CD4-positive, alpha-beta T cell treated with Interleukin-1 beta for 1 hour (primary cell): ENCODE results near the gene EYA2.
"Not testable (repeated sequence)": the region's sequence is repeated elsewhere in the genome, so short reads cannot be mapped to it uniquely, and the experiment has no call there.

ENCODE experiments used
- DNase-seq, 2 donors: peaks; one replicate each; pipeline ENCODE4 v3.0.0-alpha.2; 2020 to 2022

Gene EYA2, protein sequence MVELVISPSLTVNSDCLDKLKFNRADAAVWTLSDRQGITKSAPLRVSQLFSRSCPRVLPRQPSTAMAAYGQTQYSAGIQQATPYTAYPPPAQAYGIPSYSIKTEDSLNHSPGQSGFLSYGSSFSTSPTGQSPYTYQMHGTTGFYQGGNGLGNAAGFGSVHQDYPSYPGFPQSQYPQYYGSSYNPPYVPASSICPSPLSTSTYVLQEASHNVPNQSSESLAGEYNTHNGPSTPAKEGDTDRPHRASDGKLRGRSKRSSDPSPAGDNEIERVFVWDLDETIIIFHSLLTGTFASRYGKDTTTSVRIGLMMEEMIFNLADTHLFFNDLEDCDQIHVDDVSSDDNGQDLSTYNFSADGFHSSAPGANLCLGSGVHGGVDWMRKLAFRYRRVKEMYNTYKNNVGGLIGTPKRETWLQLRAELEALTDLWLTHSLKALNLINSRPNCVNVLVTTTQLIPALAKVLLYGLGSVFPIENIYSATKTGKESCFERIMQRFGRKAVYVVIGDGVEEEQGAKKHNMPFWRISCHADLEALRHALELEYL

GRCh38 chr20:46894579-46894958, at the start of gene EYA2:
EYA2 (plus strand) TSS chr20:46894843; CDS start chr20:46990011, 95,168 bp downstream.
- DNase-seq: no peak

DNA sequence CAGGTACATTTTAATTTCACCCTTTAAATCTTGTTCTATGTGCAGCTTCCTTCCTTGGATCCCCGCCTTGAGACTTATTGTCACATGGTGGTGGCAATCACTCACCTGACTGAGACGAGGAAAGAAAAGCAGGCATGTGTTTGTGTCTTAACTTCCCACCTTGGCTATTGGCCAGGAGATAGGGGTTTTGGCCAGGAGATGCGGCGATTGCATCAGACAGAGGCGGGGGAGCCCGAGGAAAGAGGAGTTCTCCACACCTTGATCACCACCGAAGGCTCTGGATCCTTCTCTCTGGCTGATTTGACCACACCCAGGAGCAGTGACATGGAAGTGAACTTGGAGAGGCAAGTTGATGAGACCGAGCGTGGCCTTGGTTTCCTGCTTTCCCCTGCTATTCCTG, 49.7 kb upstream of the EYA2 start:
- no peak for DNase-seq

GRCh38 chr20:46849269-46849668, 45.4 kb upstream of the EYA2 start:
- DNase-seq: no peak

GRCh38 chr20:46849751-46850150, 44.9 kb upstream of the EYA2 start:
- no peak for DNase-seq

- DNase-seq: no peak
Observed at GRCh38 chr20:46850416-46850815, 44.2 kb upstream of the EYA2 start.

GRCh38 chr20:46850896-46851295, 43.7 kb upstream of the EYA2 start:
- DNase-seq: no peak

DNA sequence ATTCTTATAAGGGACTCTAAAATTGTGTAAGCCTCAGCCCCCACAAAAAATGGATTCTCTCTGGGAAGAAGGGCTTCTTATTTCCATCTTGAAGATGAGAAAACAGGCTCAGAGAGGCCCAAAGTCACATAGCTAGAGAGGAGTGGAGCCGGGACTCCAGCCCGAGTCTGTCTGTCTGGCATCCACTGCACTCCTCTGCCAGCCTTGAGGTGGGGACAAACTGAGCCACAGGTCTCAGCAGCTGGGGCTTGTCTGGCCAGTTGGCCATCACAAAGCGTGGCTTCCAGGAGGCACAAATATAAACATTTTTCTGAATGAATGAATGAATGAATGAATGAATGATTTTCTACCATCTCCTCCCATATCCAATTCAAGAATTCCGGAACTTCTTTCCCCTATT, 42.9 kb upstream of the EYA2 start:
- DNase-seq: no peak

DNA sequence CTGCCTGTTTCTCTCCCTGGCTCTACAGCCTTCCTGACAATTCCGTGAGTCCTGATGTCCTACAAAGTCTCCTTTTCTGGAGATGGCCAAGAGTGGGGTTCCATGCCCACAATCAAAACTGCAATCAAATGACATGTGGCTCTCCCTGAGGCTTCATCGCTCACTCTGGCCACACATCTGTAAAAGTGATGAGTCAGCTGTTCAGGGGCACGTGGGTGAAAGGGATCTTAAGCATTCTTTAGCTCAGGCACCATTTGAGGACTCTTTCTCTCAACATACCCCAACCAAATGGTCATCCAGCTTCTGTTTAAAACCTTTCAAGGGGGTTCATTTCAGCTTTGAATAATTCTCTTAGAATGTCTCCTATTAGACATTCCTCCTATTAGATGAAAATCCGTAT, 42.3 kb upstream of the EYA2 start:
- no peak for DNase-seq

GRCh38 chr20:46853926-46854325, 40.7 kb upstream of the EYA2 start:
- DNase-seq: no peak

- DNase-seq: no peak
Observed at GRCh38 chr20:46857061-46857831, 37.4 kb upstream of the EYA2 start.

- DNase-seq: no peak
Observed at GRCh38 chr20:46865824-46866223, 28.8 kb upstream of the EYA2 start.

- DNase-seq: no peak
Observed at GRCh38 chr20:46870041-46870440, 24.6 kb upstream of the EYA2 start.

DNA sequence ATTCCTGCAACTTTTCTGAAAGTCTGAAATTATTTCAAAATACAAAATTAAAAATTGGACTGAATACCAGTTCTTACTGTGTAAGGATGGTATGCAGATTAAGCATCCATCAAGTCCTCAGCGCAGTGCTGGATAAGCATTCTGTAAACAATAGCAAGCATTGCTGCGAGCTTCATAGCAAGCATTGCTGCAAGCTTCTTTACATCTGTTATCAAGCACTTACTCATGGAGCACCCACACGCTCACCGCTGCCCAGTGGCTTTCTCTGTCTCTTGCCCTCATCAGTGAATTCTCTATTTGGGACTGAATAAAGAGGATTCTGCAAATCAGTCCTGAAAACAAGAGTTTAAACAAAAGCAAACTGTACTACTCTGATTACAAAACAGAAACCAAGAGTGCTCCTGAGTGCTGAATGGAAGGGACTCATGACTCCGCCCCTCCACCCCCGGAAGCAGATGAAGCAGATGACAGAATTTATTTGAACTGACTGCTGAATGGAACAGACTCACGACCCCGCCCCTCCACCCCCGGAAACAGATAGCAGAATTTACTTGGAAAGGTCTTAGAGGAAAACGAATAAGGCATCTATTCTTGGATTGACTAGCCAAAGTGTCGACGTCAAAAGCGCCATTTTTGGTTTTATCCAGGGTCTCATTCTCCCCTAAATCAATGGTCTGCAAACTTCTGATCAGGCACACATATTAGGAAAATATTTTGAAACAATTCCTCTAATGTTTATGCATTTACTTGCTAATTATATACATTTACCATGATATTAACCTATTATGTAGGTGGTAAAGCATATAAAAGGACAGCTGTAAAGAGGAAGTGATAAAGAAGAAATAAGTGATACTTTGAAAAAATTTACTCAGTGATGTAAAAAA, 22.1 kb upstream of the EYA2 start:
- DNase-seq: no peak

DNA sequence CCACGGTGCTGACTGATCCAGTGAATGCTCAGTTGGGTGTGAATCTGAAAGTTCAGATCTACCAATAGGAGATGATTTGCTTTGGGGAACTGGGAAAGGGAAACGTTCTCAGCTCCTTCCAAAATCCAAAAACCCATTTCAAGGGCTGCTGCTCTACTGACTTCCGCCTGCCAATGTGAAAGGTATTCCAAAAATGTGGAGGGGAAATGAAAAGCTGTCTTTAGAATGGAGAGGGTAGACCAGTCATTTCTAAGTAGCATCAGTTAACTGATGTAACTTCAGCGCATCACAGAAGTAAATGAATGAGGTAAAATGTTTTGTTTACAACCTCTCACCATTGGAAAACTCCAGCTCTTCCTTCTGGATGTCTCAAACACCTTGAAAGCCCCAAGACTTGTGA, 19.6 kb upstream of the EYA2 start:
- DNase-seq: no peak

DNA sequence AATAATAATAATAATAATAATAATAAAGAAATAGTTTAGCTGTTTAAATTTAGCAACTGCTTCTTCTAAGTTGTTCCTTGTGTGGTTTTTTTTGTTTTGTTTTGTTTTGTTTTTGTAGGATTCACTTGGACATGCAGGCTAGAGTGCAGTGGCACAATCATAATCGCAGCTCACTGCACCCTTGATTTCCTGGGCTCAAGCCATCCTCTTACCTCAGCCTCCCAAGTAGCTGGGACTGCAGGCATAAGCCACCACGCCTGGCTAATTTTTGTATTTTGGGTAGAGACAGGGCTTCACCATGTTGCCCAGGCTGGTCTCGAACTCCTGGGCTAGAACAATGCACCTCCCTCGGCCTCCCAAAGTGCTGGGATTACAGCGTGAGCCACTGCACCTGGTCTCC, 15.3 kb upstream of the EYA2 start:
- no peak for DNase-seq

GRCh38 chr20:46879963-46880362, 14.7 kb upstream of the EYA2 start:
- not testable (repeated sequence) for DNase-seq

DNA sequence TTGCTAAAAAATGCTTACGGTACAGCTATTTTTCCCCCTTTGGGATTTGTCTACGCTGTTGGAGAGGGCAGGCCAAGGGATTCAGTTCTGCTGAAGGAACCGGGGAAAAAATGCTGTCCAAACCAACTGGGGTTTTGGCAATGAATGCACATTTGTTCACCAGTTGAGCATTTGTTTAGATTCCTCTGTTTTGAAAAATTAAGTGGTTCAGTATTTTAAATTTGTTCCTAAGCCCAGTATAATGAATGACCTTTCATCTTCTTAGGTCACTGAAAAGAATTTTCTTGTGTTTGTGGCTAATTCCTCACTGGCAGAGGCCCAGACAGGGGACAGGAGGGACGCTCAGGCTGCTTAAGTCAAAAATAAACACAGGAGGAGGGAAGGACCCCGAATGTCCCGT, 10.8 kb upstream of the EYA2 start:
- no peak for DNase-seq

- DNase-seq: no peak
Observed at GRCh38 chr20:46890682-46891081, 4.0 kb upstream of the EYA2 start.

GRCh38 chr20:46893051-46893450, 1.6 kb upstream of the EYA2 start:
- DNase-seq: no peak

GRCh38 chr20:46893877-46894578, 615 bp upstream of the EYA2 start:
- no peak for DNase-seq

- no peak for DNase-seq
Observed at GRCh38 chr20:46894971-46895905, 595 bp downstream of the EYA2 start.
